ENCODE data around the gene SLMAP.

SLMAP gene

DNA sequence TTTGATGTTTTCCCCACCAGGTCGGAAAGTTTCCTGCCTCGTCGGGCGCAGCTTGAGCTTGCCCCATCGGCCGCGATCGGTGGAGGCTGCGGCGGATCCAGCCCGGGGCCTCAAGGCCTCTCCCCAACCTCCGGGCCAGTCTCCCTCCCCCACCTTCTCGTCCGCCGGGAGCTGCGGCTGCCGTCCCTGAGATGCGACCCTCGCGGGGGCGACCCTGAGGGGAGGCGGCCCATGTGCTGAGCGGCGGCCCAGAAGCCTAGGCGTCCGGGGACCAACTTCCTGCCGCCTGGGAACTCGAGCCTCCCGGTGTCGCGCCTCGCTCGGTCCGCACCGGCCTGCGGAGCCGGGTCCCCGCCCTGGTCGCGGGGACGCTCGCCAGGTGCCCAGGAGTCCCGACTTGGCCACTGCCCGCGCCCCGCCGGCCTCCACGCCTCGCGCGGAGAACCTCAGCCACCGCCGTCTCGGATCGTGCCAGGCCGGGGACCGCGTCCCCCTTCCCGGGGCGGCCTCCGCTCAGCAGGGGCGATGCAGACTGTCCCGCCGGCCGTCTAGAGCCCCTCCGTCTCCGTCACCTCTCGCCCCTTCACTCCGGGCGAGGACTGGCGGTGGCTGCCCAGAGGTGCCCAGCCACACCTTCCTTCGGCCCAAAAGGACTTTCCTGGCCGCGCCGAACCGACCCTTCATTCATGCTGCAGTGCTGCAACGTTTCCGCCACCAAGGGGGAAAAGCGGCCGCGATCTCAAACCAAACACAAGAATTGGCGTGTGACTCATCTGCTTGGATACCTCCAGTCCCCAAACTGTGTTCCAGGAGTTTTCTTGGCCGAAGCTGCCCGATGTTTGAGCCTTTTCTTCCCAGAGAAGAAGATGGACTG, 656 bp downstream of the SLMAP start:
- Histone ChIP-seq H3K79me1 (ENCODE audit: low read length) (peaks cover 10% of the 10 kb centered on the region), H3K9ac (ENCODE audit: low read length) (peak overlapping the region; percentile 55), H4K8ac (ENCODE audit: low read depth, low read length) (peak overlapping the region; percentile 91), H3K18ac (ENCODE audit: low read length) (peak overlapping the region; percentile 64), H2AK5ac (ENCODE audit: low read length) (peak overlapping the region; percentile 31), H4K12ac (ENCODE audit: low read depth, low read length) (peak overlapping the region; percentile 88), H3K4ac (ENCODE audit: low read depth, low read length) (peak overlapping the region; percentile 70), H2BK12ac (ENCODE audit: low read length) (no peak overlapping the region), H3K27ac (ENCODE audit: low read depth, low read length) (peak overlapping the region; percentile 55), H3K36me3 (ENCODE audit: control insufficient read depth in 1 of 2, insufficient read depth in 2 of 2, low read length in 2 of 2) (peaks cover 0 to 5% of the 10 kb centered on the region in 2 experiments), H2BK120ac (ENCODE audit: insufficient read depth, low read length, poor library complexity) (peak overlapping the region; percentile 23), H2AFZ (ENCODE audit: insufficient read depth, low read length, poor library complexity) (peak overlapping the region; percentile 68), H3K4me3 (ENCODE audit: low read depth, low read length) (peak overlapping the region; percentile 93), H3K79me2 (ENCODE audit: control insufficient read depth, insufficient read depth, low read length, poor library complexity) (peaks cover 14% of the 10 kb centered on the region), H3K4me2 (ENCODE audit: low read length) (peak overlapping the region; percentile 87), H3K23ac (ENCODE audit: low read length) (no peak overlapping the region), H4K91ac (ENCODE audit: low read depth, low read length) (peak overlapping the region; percentile 75), H2BK5ac (ENCODE audit: low read depth, low read length, poor library complexity) (peak overlapping the region; percentile 57), H3K27me3 (ENCODE audit: insufficient read depth, low read length) (no peaks in the 10 kb centered on the region), H3K14ac (ENCODE audit: low read length) (peak overlapping the region; percentile 84), H3K9me3 (ENCODE audit: insufficient read depth, low read depth, low read length) (no peaks in the 10 kb centered on the region), H3K4me1 (ENCODE audit: control insufficient read depth in 1 of 2, insufficient read depth in 2 of 2, low read length in 2 of 2) (peaks cover 3 to 5% of the 10 kb centered on the region in 2 experiments)
- peak; percentile 33 to 70 for DNase-seq
- WGBS (ENCODE audit: extremely low coverage, insufficient coverage, insufficient read length), result no CpG with 5 or more reads among the region's 84 CpGs

DNA sequence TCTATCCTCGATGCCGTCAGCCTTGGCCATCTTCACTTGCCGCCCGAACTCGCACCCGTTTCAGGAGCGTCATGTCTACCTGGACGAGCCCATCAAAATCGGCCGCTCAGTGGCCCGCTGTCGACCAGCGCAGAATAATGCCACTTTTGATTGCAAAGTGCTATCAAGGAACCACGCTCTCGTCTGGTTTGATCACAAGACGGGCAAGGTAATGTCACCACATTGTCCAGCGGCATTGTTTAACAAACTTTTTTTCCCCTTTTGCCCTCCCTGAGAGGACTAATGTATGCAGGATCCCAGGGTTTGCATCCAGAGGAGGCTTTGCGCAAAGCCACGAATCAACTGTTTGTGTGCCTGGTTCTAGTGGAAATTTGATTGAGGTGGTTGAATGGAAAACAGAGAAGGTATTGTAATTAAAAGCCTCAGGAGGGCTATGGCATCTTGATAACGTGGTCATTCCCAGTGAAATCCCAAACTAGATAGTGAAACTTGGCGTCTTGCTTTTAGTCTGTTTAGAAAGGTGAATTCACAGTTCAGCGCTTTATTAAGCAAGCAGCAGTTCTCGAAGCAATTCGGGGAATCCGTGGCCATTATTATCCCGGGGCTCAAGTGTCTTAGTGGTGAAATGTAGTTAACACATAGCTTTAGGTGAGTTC, 1.7 kb downstream of the SLMAP start:
- Histone ChIP-seq H3K4me2 (ENCODE audit: low read length) (peak overlapping the region; percentile 87), H3K27me3 (ENCODE audit: insufficient read depth, low read length) (no peaks in the 10 kb centered on the region), H3K4me1 (ENCODE audit: control insufficient read depth in 1 of 2, insufficient read depth in 2 of 2, low read length in 2 of 2) (peaks cover 3 to 5% of the 10 kb centered on the region in 2 experiments), H2BK12ac (ENCODE audit: low read length) (no peak overlapping the region), H3K18ac (ENCODE audit: low read length) (no peak overlapping the region), H3K23ac (ENCODE audit: low read length) (no peak overlapping the region), H3K36me3 (ENCODE audit: control insufficient read depth in 1 of 2, insufficient read depth in 2 of 2, low read length in 2 of 2) (peaks cover 0 to 5% of the 10 kb centered on the region in 2 experiments), H2BK120ac (ENCODE audit: insufficient read depth, low read length, poor library complexity) (no peak overlapping the region), H3K79me1 (ENCODE audit: low read length) (peaks cover 10% of the 10 kb centered on the region), H2AFZ (ENCODE audit: insufficient read depth, low read length, poor library complexity) (no peak overlapping the region), H3K27ac (ENCODE audit: low read depth, low read length) (no peak overlapping the region), H4K8ac (ENCODE audit: low read depth, low read length) (no peak overlapping the region), H2BK5ac (ENCODE audit: low read depth, low read length, poor library complexity) (no peak overlapping the region), H3K9me3 (ENCODE audit: insufficient read depth, low read depth, low read length) (no peaks in the 10 kb centered on the region), H4K91ac (ENCODE audit: low read depth, low read length) (no peak overlapping the region), H3K4me3 (ENCODE audit: low read depth, low read length) (peak overlapping the region; percentile 93), H2AK5ac (ENCODE audit: low read length) (no peak overlapping the region), H3K14ac (ENCODE audit: low read length) (no peak overlapping the region), H3K9ac (ENCODE audit: low read length) (peak overlapping the region; percentile 42), H4K12ac (ENCODE audit: low read depth, low read length) (no peak overlapping the region), H3K79me2 (ENCODE audit: control insufficient read depth, insufficient read depth, low read length, poor library complexity) (peaks cover 14% of the 10 kb centered on the region), H3K4ac (ENCODE audit: low read depth, low read length) (peak overlapping the region; percentile 77)
- DNase-seq, result peak; percentile 8 to 46
- no CpG with 5 or more reads among the region's 26 CpGs for WGBS (ENCODE audit: extremely low coverage, insufficient coverage, insufficient read length)

- H3K36me3 ChIP-seq (ENCODE audit: control insufficient read depth in 1 of 2, insufficient read depth in 2 of 2, low read length in 2 of 2), result peaks cover 3 to 5% of the 10 kb centered on the region in 2 experiments
- H3K4me2 ChIP-seq (ENCODE audit: low read length), result no peak overlapping the region
- no peaks in the 10 kb centered on the region for H3K27me3 ChIP-seq (ENCODE audit: insufficient read depth, low read length)
- no peak overlapping the region for H3K9ac ChIP-seq (ENCODE audit: low read length)
- H3K4me1 ChIP-seq (ENCODE audit: control insufficient read depth in 1 of 2, insufficient read depth in 2 of 2, low read length in 2 of 2), result peaks cover 3 to 5% of the 10 kb centered on the region in 2 experiments
- no peak for DNase-seq
- no peaks in the 10 kb centered on the region for H3K9me3 ChIP-seq (ENCODE audit: insufficient read depth, low read depth, low read length)
- no peak overlapping the region for H2AFZ ChIP-seq (ENCODE audit: insufficient read depth, low read length, poor library complexity)
- no peak overlapping the region for H3K18ac ChIP-seq (ENCODE audit: low read length)
- no peak overlapping the region for H3K4me3 ChIP-seq (ENCODE audit: low read depth, low read length)
- H2AK5ac ChIP-seq (ENCODE audit: low read length), result no peak overlapping the region
- WGBS (ENCODE audit: extremely low coverage, insufficient coverage, insufficient read length), result no CpG with 5 or more reads among the region's 2 CpGs
- no peak overlapping the region for H3K14ac ChIP-seq (ENCODE audit: low read length)
- no peak overlapping the region for H2BK120ac ChIP-seq (ENCODE audit: insufficient read depth, low read length, poor library complexity)
- no peak overlapping the region for H2BK5ac ChIP-seq (ENCODE audit: low read depth, low read length, poor library complexity)
- no peak overlapping the region for H3K23ac ChIP-seq (ENCODE audit: low read length)
- no peak overlapping the region for H4K8ac ChIP-seq (ENCODE audit: low read depth, low read length)
- H3K4ac ChIP-seq (ENCODE audit: low read depth, low read length), result no peak overlapping the region
- peaks cover 14% of the 10 kb centered on the region for H3K79me2 ChIP-seq (ENCODE audit: control insufficient read depth, insufficient read depth, low read length, poor library complexity)
- no peak overlapping the region for H2BK12ac ChIP-seq (ENCODE audit: low read length)
- no peak overlapping the region for H4K12ac ChIP-seq (ENCODE audit: low read depth, low read length)
- no peak overlapping the region for H3K27ac ChIP-seq (ENCODE audit: low read depth, low read length)
- no peak overlapping the region for H4K91ac ChIP-seq (ENCODE audit: low read depth, low read length)
- H3K79me1 ChIP-seq (ENCODE audit: low read length), result peaks cover 10% of the 10 kb centered on the region
These were observed 2.6 kb downstream of the SLMAP start for GRCh38 chr3:57758686-57759085.

DNA sequence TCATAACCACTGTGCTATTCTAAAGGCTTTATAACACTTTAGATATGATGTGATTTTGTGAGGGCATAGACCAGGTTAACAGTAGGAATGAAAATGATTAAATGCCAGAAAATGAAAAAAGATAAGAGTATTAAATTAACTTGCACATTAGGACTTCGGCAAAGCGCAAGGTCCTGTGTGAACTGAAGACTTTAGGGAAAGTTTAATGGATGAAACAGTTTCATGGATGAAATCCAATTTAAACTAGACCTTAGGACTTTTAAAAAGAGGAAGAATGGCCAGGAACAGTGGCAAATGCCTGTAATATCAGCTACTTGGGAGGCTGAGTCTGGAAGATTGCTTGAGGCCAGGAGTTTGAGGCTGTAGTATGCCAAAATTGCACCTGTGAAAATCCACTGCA, 8.7 kb downstream of the SLMAP start:
- no peak overlapping the region for H2AK5ac ChIP-seq (ENCODE audit: low read length)
- H2AFZ ChIP-seq (ENCODE audit: insufficient read depth, low read length, poor library complexity), result no peak overlapping the region
- H3K27me3 ChIP-seq (ENCODE audit: insufficient read depth, low read length), result no peaks in the 10 kb centered on the region
- peaks cover 3 to 5% of the 10 kb centered on the region in 2 experiments for H3K36me3 ChIP-seq (ENCODE audit: control insufficient read depth in 1 of 2, insufficient read depth in 2 of 2, low read length in 2 of 2)
- H3K4me1 ChIP-seq (ENCODE audit: control insufficient read depth in 1 of 2, insufficient read depth in 2 of 2, low read length in 2 of 2), result no peaks in the 10 kb centered on the region
- H3K4ac ChIP-seq (ENCODE audit: low read depth, low read length), result no peak overlapping the region
- H2BK120ac ChIP-seq (ENCODE audit: insufficient read depth, low read length, poor library complexity), result no peak overlapping the region
- no peak overlapping the region for H3K9ac ChIP-seq (ENCODE audit: low read length)
- no peak overlapping the region for H4K91ac ChIP-seq (ENCODE audit: low read depth, low read length)
- no peak overlapping the region for H3K27ac ChIP-seq (ENCODE audit: low read depth, low read length)
- H4K12ac ChIP-seq (ENCODE audit: low read depth, low read length), result no peak overlapping the region
- no peaks in the 10 kb centered on the region for H3K79me2 ChIP-seq (ENCODE audit: control insufficient read depth, insufficient read depth, low read length, poor library complexity)
- no peak overlapping the region for H2BK12ac ChIP-seq (ENCODE audit: low read length)
- no peak overlapping the region for H3K18ac ChIP-seq (ENCODE audit: low read length)
- H3K4me2 ChIP-seq (ENCODE audit: low read length), result no peak overlapping the region
- H3K79me1 ChIP-seq (ENCODE audit: low read length), result no peaks in the 10 kb centered on the region
- H2BK5ac ChIP-seq (ENCODE audit: low read depth, low read length, poor library complexity), result no peak overlapping the region
- H3K9me3 ChIP-seq (ENCODE audit: insufficient read depth, low read depth, low read length), result no peaks in the 10 kb centered on the region
- no peak overlapping the region for H3K23ac ChIP-seq (ENCODE audit: low read length)
- no peak overlapping the region for H4K8ac ChIP-seq (ENCODE audit: low read depth, low read length)
- H3K4me3 ChIP-seq (ENCODE audit: low read depth, low read length), result no peak overlapping the region
- no CpG with 5 or more reads among the region's 2 CpGs for WGBS (ENCODE audit: extremely low coverage, insufficient coverage, insufficient read length)
- no peak overlapping the region for H3K14ac ChIP-seq (ENCODE audit: low read length)
- DNase-seq, result no peak
